Neural cell (in vitro differentiated cells): ENCODE measurements around the gene ZNF804B. TPM values are rescaled to one million over a fixed set of nuclear protein-coding genes. Genes with fewer than 3 reads are reported as not detected.
A peak's percentile ranks its signal among the peaks of the same experiment; 100 is the strongest.

Experiments
- H2AFZ ChIP-seq: fragments of 200-600, 300-800 bp; sonication (generic), shearing (Covaris generic); 2 replicates; pipeline ENCODE4 v1.6.0; 2014; ENCODE audit warnings: low read depth, mild to moderate bottlenecking, antibody characterized with exemption, low read length, moderate library complexity
- H3F3A ChIP-seq: fragments of 200-600 bp; shearing (Covaris generic); 2 replicates; pipeline ENCODE4 v1.6.1; 2016; ENCODE audit warnings: mild to moderate bottlenecking, moderate library complexity, mixed read lengths, antibody characterized with exemption, low read length; ENCODE audit not compliant: insufficient read depth, poor library complexity, severe bottlenecking
- H3K27ac ChIP-seq: fragments of 200-600, 300-800 bp; sonication (generic), shearing (Covaris generic); 2 replicates; pipeline ENCODE4 v1.5.1; 2014; ENCODE audit warnings: mild to moderate bottlenecking, low read length, moderate library complexity
- H3K27me3 ChIP-seq: fragments of 300-800, 200-600 bp; sonication (generic), shearing (Covaris generic); 2 replicates; pipeline ENCODE4 v1.6.0; 2014; ENCODE audit warnings: mild to moderate bottlenecking, low read depth, low read length, moderate library complexity; ENCODE audit not compliant: insufficient read depth
- H3K36me3 ChIP-seq: fragments of 300-800, 200-600 bp; sonication (generic), shearing (Covaris generic); 2 replicates; pipeline ENCODE4 v1.5.1; 2014; ENCODE audit warnings: mild to moderate bottlenecking, antibody characterized with exemption, low read length, moderate library complexity; ENCODE audit not compliant: insufficient read depth
- H3K4me2 ChIP-seq: fragments of 300-800, 200-600 bp; sonication (generic), shearing (Covaris generic); 2 replicates; pipeline ENCODE4 v1.6.0; 2014; ENCODE audit warnings: mild to moderate bottlenecking, low read length
- H3K4me3 ChIP-seq: fragments of 300-800, 200-600 bp; sonication (generic), shearing (Covaris generic); 2 replicates; pipeline ENCODE4 v1.5.1; 2014; ENCODE audit warnings: mild to moderate bottlenecking, low read length, moderate library complexity
- H3K79me2 ChIP-seq: fragments of 200-600 bp; shearing (Covaris generic); replicated peaks from 2 replicates; pipeline ENCODE4 v1.6.0; 2014; ENCODE audit warnings: mild to moderate bottlenecking, low read length, moderate library complexity; ENCODE audit not compliant: insufficient read depth
- H3K9ac ChIP-seq: fragments of 300-800, 200-600 bp; sonication (generic), shearing (Covaris generic); 2 replicates; pipeline ENCODE4 v1.6.1; 2016; ENCODE audit warnings: mild to moderate bottlenecking, low read length, mixed read lengths
- H3K9me2 ChIP-seq: fragments of 200-600 bp; shearing (Covaris generic); 2 replicates; pipeline ENCODE4 v1.6.1; 2016; ENCODE audit warnings: mild to moderate bottlenecking, low read length, mixed read lengths; ENCODE audit not compliant: insufficient read depth
- H3K9me3 ChIP-seq: fragments of 200-600, 300-800 bp; sonication (generic), shearing (Covaris generic); 2 replicates; pipeline ENCODE4 v1.6.1; 2016; ENCODE audit warnings: mild to moderate bottlenecking, mixed run types, low read length, moderate library complexity, mixed read lengths
- H4K20me1 ChIP-seq: fragments of 200-600 bp; shearing (Covaris generic); 2 replicates; pipeline ENCODE4 v1.6.1; 2016; ENCODE audit warnings: mild to moderate bottlenecking, mixed run types; ENCODE audit not compliant: insufficient read depth
- EP300 ChIP-seq: fragments of 450-650 bp; conservative IDR thresholded peaks from 2 replicates; pipeline ENCODE4 v1.6.1; 2014; ENCODE audit warnings: antibody characterized with exemption, mild to moderate bottlenecking, moderate library complexity; ENCODE audit not compliant: poor library complexity, severe bottlenecking
- EZH2 ChIP-seq: fragments of 200-600, 300-800 bp; shearing (Covaris generic), sonication (generic); IDR thresholded peaks from 2 replicates; pipeline ENCODE4 v1.6.1; 2014; ENCODE audit warnings: antibody characterized with exemption, low read length, borderline replicate concordance, mild to moderate bottlenecking; ENCODE audit not compliant: insufficient read depth, poor library complexity, severe bottlenecking
- MXI1 ChIP-seq: fragments of 450-650 bp; conservative IDR thresholded peaks from 2 replicates; pipeline ENCODE4 v1.6.1; 2014; ENCODE audit warnings: antibody characterized with exemption, mild to moderate bottlenecking; ENCODE audit not compliant: poor library complexity, severe bottlenecking
- POLR2AphosphoS5 ChIP-seq: IDR thresholded peaks from 2 replicates; pipeline ENCODE4 v1.6.1; 2012
- REST ChIP-seq: IDR thresholded peaks from 2 replicates; pipeline ENCODE4 v1.6.1; 2012; ENCODE audit warnings: borderline replicate concordance
- SMC3 ChIP-seq: fragments of 450-650 bp; conservative IDR thresholded peaks from 2 replicates; pipeline ENCODE4 v1.6.1; 2014; ENCODE audit warnings: antibody characterized with exemption, mild to moderate bottlenecking, moderate library complexity; ENCODE audit not compliant: poor library complexity
- TAF1 ChIP-seq: IDR thresholded peaks from 2 replicates; pipeline ENCODE4 v1.6.1; 2012; ENCODE audit warnings: low read depth
- polyA plus RNA-seq: library from polyadenylated mRNA; depleted of rRNA; stranded (reverse); fragments of >200 nt; gene quantifications from 2 replicates; pipeline ENCODE4 v1.2.3, GENCODE V29; 2014
- small RNA-seq, 3 experiments: library from RNA; depleted of rRNA; stranded (forward); fragments of <200 nt; gene quantifications; one replicate each; pipeline ENCODE3, GENCODE V24; 2012

Gene ZNF804B
- polyA plus RNA-seq, 1 donor from 2014 or later = 0.37 TPM

GRCh38 chr7:89385411-89385810 is 625.9 kb downstream of the ZNF804B start:
- Histone ChIP-seq H3K4me2 (no peak overlapping the region), H2AFZ (no peak overlapping the region), H3K4me3 (no peak overlapping the region), H3K36me3 (no peaks in the 10 kb centered on the region), H3K79me2 (no peaks in the 10 kb centered on the region), H4K20me1 (no peaks in the 10 kb centered on the region), H3K27me3 (no peaks in the 10 kb centered on the region), H3K9me2 (no peaks in the 10 kb centered on the region), H3F3A (no peaks in the 10 kb centered on the region), H3K27ac (peak overlapping the region; percentile 43), H3K9me3 (no peaks in the 10 kb centered on the region), H3K9ac (no peak overlapping the region)
- TF ChIP-seq MXI1 (no peak), POLR2AphosphoS5 (peak; percentile 75), EZH2 (no peak), REST (peak; percentile 74), TAF1 (no peak), SMC3 (no peak), EP300 (peak; percentile 95)

Small RNA genes lying within 50 kb of the gene (small RNA-seq; reads per million reads assigned to genes)
- 0 reads per million in 3 experiments for gene AC002127.1

Other genes starting within 250 kb of the ZNF804B start
- not detected in 2 replicates for gene TEX47, start 36.0 kb downstream of the ZNF804B start, polyA plus RNA-seq